ENCODE data around the gene ROR2. TPM values are rescaled to one million over a fixed set of nuclear protein-coding genes. Genes with fewer than 3 reads are reported as not detected.

The ROR2 gene
- total and polyA plus RNA-seq, 2 of the 8 experiments (the other 6 are each of a cell fraction or from before 2014, with no cell fraction given), result 2.7 to 4.3 TPM

GRCh38 chr9:91908293-91908623 is 41.8 kb downstream of the ROR2 start (continued):
- TF ChIP-seq CHD7 (IDR thresholded peaks at IDR 0.05; ENCODE audit: insufficient replicate concordance, low read length), result no peak
- TF ChIP-seq, protein P1, sequence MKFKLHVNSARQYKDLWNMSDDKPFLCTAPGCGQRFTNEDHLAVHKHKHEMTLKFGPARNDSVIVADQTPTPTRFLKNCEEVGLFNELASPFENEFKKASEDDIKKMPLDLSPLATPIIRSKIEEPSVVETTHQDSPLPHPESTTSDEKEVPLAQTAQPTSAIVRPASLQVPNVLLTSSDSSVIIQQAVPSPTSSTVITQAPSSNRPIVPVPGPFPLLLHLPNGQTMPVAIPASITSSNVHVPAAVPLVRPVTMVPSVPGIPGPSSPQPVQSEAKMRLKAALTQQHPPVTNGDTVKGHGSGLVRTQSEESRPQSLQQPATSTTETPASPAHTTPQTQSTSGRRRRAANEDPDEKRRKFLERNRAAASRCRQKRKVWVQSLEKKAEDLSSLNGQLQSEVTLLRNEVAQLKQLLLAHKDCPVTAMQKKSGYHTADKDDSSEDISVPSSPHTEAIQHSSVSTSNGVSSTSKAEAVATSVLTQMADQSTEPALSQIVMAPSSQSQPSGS (IDR thresholded peaks at IDR 0.05; ENCODE audit: low read length), result no peak
- no peak for TF ChIP-seq KDM5A (IDR thresholded peaks at IDR 0.05; ENCODE audit: low read length)
- no peak for TF ChIP-seq RBBP5 (IDR thresholded peaks at IDR 0.05; ENCODE audit: borderline replicate concordance, low read depth, low read length)

All from H1 (cell line).